Measurements from ENCODE around the gene FGA.

The FGA gene

GRCh38 chr4:154583230-154583629 lies 7.3 kb downstream of the FGA start:
- DNase-seq: no peak

- DNase-seq: no peak
These were observed 7.8 kb downstream of the FGA start for GRCh38 chr4:154582723-154583122.

GRCh38 chr4:154579927-154580326 lies 10.6 kb downstream of the FGA start:
- no peak for DNase-seq

GRCh38 chr4:154578919-154579318 lies 11.6 kb downstream of the FGA start:
- no peak for DNase-seq

GRCh38 chr4:154577324-154577723 lies 13.2 kb downstream of the FGA start:
- no peak for DNase-seq

- DNase-seq: no peak
These were observed 16.2 kb downstream of the FGA start for GRCh38 chr4:154574311-154574710.

- DNase-seq: no peak
These were observed 17.2 kb downstream of the FGA start for GRCh38 chr4:154573190-154573870.

GRCh38 chr4:154569584-154569983 lies 21.0 kb downstream of the FGA start:
- DNase-seq: no peak

GRCh38 chr4:154569028-154569427 lies 21.5 kb downstream of the FGA start:
- DNase-seq: no peak

GRCh38 chr4:154566639-154567204 lies 23.8 kb downstream of the FGA start:
- DNase-seq: no peak

GRCh38 chr4:154565704-154566103 lies 24.8 kb downstream of the FGA start:
- DNase-seq: no peak

GRCh38 chr4:154564311-154564710 lies 26.2 kb downstream of the FGA start:
- DNase-seq: no peak

GRCh38 chr4:154562697-154563254 lies 27.8 kb downstream of the FGA start, which contains the start of gene FGB:
Gene FGB, plus strand, starts transcription at chr4:154563011. Its CDS starts 8 bp downstream, at chr4:154563019.
- DNase-seq: no peak

- DNase-seq: no peak
These were observed 29.7 kb downstream of the FGA start for GRCh38 chr4:154560824-154561231.

- DNase-seq: no peak
These were observed 30.1 kb downstream of the FGA start for GRCh38 chr4:154560419-154560801.

GRCh38 chr4:154559494-154560418 lies 30.8 kb downstream of the FGA start:
- peak in 2 of 56 donors; percentile 7 to 11 for DNase-seq

- DNase-seq: no peak
These were observed 31.4 kb downstream of the FGA start for GRCh38 chr4:154559141-154559493.

- DNase-seq: peak in 51 of 56 donors; percentile 1 to 84 (median 49)
These were observed 38.5 kb downstream of the FGA start for GRCh38 chr4:154551872-154552686.

- peak; percentile 65 to 97 (median 91) for DNase-seq
These were observed 40.4 kb downstream of the FGA start, which contains the start of gene PLRG1 for GRCh38 chr4:154549894-154550790. Gene PLRG1, minus strand, starts transcription at chr4:154550400. Its CDS starts 92 bp downstream, at chr4:154550308.

GRCh38 chr4:154545689-154546088 lies 44.9 kb downstream of the FGA start:
- no peak for DNase-seq
